Adrenal gland (tissue), 5 donors: ENCODE data around the gene GJB5.

ENCODE experiments used
- CTCF ChIP-seq, 6 experiments: fragments of 450-650 bp in 4 of 6; fragments of 200-600 bp in 2 of 6; sonication (generic) in 1 of 6; IDR thresholded peaks; 1 replicate in 5 of 6; 2 replicates in 1 of 6; pipeline versions ENCODE4 v1.5.1 to v1.8.0; 2016 to 2021; ENCODE audit warnings: antibody characterized with exemption in 6 of 6, mild to moderate bottlenecking in 2 of 6, moderate library complexity in 1 of 6
- POLR2A ChIP-seq, 2 donors: fragments of 450-650 bp; IDR thresholded peaks; one replicate each; pipeline ENCODE4 v1.6.1; 2017; ENCODE audit warnings: antibody characterized with exemption in 2 of 2, mild to moderate bottlenecking in 2 of 2, moderate library complexity in 1 of 2
- donor health status: DM: no; HTN: no; CAD: no.

- TF ChIP-seq POLR2A (IDR thresholded peaks at IDR 0.05) (no peak), CTCF (IDR thresholded peaks at IDR 0.05) (no peak)
These were observed 22.9 kb downstream of the GJB5 start for GRCh38 chr1:34777519-34778321.
